WI38 (cell line): Measurements from ENCODE around the gene COX7B2.

Experiments
- H3K4me3 ChIP-seq: 2 replicates; pipeline ENCODE4 v1.5.1; 2011; ENCODE audit warnings: low read depth, mild to moderate bottlenecking, control low read depth, low read length
- CTCF ChIP-seq: IDR thresholded peaks from 2 replicates; pipeline ENCODE4 v1.5.1; 2012; ENCODE audit warnings: low read depth, mild to moderate bottlenecking, control low read depth, low read length

The COX7B2 gene, protein sequence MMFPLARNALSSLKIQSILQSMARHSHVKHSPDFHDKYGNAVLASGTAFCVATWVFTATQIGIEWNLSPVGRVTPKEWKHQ

DNA sequence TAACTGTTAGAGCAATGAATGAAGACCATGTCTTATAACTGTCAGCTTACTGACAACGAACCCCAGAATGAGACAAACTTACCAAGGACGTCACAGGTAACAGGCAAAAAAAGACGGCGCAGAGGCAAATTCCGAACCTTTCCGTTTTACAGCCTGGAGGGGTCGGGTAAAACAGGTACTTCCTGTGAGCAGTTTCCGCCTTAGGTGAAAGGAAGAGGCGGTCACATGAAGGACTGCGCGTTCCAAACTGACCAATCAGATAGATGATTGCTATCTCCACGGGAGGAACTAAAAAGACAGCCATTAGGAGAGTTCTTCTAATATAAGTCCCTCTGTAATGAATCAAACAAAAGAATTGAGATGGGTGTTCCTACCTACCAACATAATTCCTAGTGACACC, at the start of gene COX7B2:
Gene COX7B2 (minus strand): TSS at position 168 of the 400 bp plus-strand sequence. CDS start 174,053 bp downstream, outside the sequence.
- no peak within 1 kb of the TSS for H3K4me3 ChIP-seq
- no peak for TF ChIP-seq CTCF

DNA sequence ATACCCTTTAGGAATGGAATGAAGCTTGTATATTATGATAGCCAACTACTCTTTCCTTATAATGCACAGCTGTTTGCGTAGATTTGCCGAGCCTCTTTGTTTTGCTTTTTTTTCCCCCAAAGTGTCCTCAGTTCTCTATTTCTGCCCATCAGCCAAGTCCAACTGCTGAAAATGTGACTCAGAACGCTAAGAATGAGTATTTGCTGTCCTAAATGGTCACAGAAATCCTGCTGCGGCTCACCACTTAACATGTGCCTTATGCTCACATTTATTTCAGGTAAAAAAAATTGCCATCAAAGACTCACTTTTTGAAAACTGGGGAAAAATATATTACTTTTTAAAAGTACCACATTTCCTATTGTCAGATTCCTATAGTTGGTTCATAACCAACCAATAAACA, 47.4 kb upstream of the COX7B2 start:
- H3K4me3 ChIP-seq: no peak overlapping the region
- TF ChIP-seq CTCF: no peak

GRCh38 chr4:46955601-46956000, 46.6 kb upstream of the COX7B2 start:
- TF ChIP-seq CTCF: no peak
- no peak overlapping the region for H3K4me3 ChIP-seq

DNA sequence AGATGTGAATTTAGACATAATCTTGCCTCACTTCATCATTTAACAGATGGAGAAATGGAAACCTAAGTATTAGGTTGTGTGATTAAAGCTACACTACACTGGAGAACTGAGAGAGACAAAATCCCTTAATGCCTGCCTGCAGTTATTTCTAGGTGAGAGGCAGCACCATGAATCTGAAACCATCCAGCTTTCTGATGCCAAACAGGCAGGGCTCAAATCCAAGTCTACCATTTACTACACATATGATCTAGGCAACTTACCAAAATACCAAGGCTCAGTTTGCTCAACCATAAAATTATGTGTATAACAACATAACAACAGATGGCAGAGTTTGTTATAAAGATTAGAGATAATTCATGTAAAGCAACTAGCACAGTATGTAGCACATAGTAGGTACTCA, 45.6 kb upstream of the COX7B2 start:
- TF ChIP-seq CTCF: no peak
- no peak overlapping the region for H3K4me3 ChIP-seq

- no peak for TF ChIP-seq CTCF
- H3K4me3 ChIP-seq: no peak overlapping the region
Observed at GRCh38 chr4:46953564-46953963, 44.5 kb upstream of the COX7B2 start.

DNA sequence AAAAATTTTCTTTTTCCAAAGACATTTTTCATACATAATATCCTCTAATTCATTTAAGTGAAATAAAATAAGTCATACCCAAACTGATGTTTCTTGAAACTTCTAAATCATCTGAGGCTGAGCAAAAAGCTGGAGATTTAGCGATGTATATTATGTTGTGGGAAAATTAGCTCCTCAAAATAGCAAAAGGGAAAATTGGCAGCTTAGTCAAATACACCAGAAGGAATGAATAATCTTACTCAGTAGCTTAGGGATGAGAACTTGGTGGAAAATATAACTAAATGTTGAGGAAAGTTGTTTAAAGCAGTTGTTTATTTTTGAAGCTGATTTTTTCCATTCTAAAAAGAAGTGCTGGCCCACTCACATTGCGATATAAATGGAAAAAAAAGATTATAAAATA, 43.4 kb upstream of the COX7B2 start:
- no peak for TF ChIP-seq CTCF
- no peak overlapping the region for H3K4me3 ChIP-seq

GRCh38 chr4:46950826-46951225, 41.8 kb upstream of the COX7B2 start:
- H3K4me3 ChIP-seq: no peak overlapping the region
- no peak for TF ChIP-seq CTCF
